ENCODE data around the gene ASAP3.

ASAP3 gene

GRCh38 chr1:23425193-23425494, 58.8 kb downstream of the ASAP3 start:
- no peak for TF ChIP-seq MZF1 (tag by site-specific recombination; IDR thresholded peaks at IDR 0.05; ENCODE audit: borderline replicate concordance)
- no peak for TF ChIP-seq PRDM4 (tag by site-specific recombination; IDR thresholded peaks at IDR 0.05)
- TF ChIP-seq KLF7 (tag by site-specific recombination; IDR thresholded peaks at IDR 0.05; ENCODE audit: borderline replicate concordance): no peak
- no peak for TF ChIP-seq ZNF514 (tag by site-specific recombination; IDR thresholded peaks at IDR 0.05)
- no peak for TF ChIP-seq OSR2 (tag by site-specific recombination; IDR thresholded peaks at IDR 0.05)
- no peak for TF ChIP-seq MYNN (tag by site-specific recombination; IDR thresholded peaks at IDR 0.05; ENCODE audit: borderline replicate concordance)
- TF ChIP-seq TRIM28 (IDR thresholded peaks at IDR 0.05; ENCODE audit: borderline replicate concordance, low read length): no peak
- no peak for TF ChIP-seq ZNF670 (tag by site-specific recombination; IDR thresholded peaks at IDR 0.05; ENCODE audit: low read depth)
- no peak for TF ChIP-seq ZNF335 (tag by site-specific recombination; conservative IDR thresholded peaks at IDR 0.05)
- TF ChIP-seq ZNF626 (tag by site-specific recombination; IDR thresholded peaks at IDR 0.05): no peak
- no peak for TF ChIP-seq ZNF610 (tag by site-specific recombination; IDR thresholded peaks at IDR 0.05; ENCODE audit: borderline replicate concordance)
- TF ChIP-seq ZNF654 (tag by site-specific recombination; IDR thresholded peaks at IDR 0.05; ENCODE audit: low read depth): no peak
- TF ChIP-seq ZNF664 (tag by site-specific recombination; IDR thresholded peaks at IDR 0.05): no peak
- TF ChIP-seq BCL11B (tag by site-specific recombination; IDR thresholded peaks at IDR 0.05; ENCODE audit: low read depth): no peak
- TF ChIP-seq ZNF266 (tag by site-specific recombination; IDR thresholded peaks at IDR 0.05; ENCODE audit: low read depth): no peak
- TF ChIP-seq, protein P1, sequence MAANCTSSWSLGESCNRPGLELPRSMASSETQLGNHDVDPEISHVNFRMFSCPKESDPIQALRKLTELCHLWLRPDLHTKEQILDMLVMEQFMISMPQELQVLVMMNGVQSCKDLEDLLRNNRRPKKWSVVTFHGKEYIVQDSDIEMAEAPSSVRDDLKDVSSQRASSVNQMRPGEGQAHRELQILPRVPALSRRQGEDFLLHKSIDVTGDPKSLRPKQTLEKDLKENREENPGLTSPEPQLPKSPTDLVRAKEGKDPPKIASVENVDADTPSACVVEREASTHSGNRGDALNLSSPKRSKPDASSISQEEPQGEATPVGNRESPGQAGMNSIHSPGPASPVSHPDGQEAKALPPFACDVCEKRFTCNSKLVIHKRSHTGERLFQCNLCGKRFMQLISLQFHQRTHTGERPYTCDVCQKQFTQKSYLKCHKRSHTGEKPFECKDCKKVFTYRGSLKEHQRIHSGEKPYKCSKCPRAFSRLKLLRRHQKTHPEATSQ (tag by site-specific recombination; IDR thresholded peaks at IDR 0.05): no peak
- TF ChIP-seq ZBTB48 (tag by site-specific recombination; IDR thresholded peaks at IDR 0.05): no peak
- no peak for TF ChIP-seq ZNF211 (tag by site-specific recombination; IDR thresholded peaks at IDR 0.05; ENCODE audit: low read depth)
- Histone ChIP-seq H3K27ac (ENCODE audit: extremely low read depth, low read depth, low read length) (no peak overlapping the region), H3K36me3 (ENCODE audit: control insufficient read depth in 2 of 2, insufficient read depth in 1 of 2, low read length in 2 of 2) (peaks cover 0 to 28% of the 10 kb centered on the region in 2 experiments; a peak in 1 of 3 replicates), H3K4me3 (ENCODE audit: low read depth, low read length) (no peak overlapping the region), H3K9me3 (ENCODE audit: control insufficient read depth, insufficient read depth, low read depth, low read length) (no peaks in the 10 kb centered on the region), H3K4me1 (ENCODE audit: control insufficient read depth, insufficient read depth, low read length) (no peaks in the 10 kb centered on the region)
- CTCF ChIA-PET: interaction anchor here (0.5 to 0.8 kb wide), 3 partner anchors 22 to 1613 kb away, joined by 3 to 4 read pairs (median 3); no protein-coding TSS in a partner anchor
- POLR2A ChIA-PET: interaction anchor here (0.8 kb wide), 1 partner anchor 22 kb away, joined by 5 read pairs; no protein-coding TSS in a partner anchor

DNA sequence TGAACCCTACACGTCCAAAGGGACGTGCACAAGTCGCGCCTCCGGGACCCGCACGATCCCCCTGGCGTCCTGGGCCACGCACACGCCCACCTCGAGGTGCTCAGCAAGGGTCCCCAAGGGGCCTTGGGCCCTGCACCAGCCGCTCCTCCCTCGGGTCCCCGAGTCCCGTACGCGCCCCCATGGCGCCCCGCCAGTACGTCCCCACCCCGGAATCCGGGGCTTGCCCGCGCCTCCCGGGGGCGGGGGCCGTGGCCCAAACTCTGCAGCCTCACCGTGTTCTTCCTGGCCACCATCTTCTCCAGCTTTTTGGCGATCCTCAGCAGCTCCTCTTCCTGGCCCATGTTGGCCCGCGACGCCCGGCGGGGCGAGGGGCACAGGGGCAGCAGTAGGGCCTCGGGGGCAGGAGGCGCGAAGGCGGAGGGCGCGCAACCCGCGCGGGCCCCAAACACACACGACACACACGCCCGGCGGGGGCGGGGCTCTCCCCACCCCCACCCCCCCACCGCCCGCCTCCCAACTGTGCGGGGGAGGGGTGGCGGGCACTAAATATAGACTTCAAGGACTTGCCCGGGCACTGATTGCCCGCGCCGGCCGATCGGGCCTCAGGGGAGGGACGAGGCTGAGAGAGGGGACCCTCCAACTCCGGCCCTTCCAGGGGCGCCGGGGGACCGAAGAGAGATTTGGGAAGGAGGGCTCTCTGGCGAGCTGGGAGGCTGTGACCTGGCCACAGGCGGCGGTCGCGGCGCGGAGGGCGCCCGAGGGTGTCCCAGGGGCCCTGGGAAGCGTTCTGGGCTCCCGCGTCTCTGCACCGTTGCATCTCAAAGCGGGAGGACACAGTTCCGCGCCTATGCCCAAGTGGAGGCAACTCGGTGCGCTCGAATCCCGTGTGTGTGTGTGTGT, 59.4 kb downstream of the ASAP3 start, which contains the start of gene TCEA3:
Gene TCEA3, minus strand, starts transcription at position 456 of the 900 bp plus-strand sequence. Its CDS starts 115 bp downstream, at position 341.
- ChIA-PET POLR2A (interaction anchor here (0.8 kb wide), 1 partner anchor 21 kb away, joined by 5 read pairs; no protein-coding TSS in a partner anchor), CTCF (interaction anchor here (0.5 to 0.8 kb wide), 5 partner anchors 21 to 1613 kb away, joined by 3 to 4 read pairs (median 3); no protein-coding TSS in a partner anchor)
- Histone ChIP-seq H3K27ac (ENCODE audit: extremely low read depth, low read depth, low read length) (no peak within 1 kb of the TSS), H3K4me3 (ENCODE audit: low read depth, low read length) (no peak within 1 kb of the TSS), H3K4me1 (ENCODE audit: control insufficient read depth, insufficient read depth, low read length) (no peaks in the 10 kb centered on the region), H3K9me3 (ENCODE audit: control insufficient read depth, insufficient read depth, low read depth, low read length) (no peaks in the 10 kb centered on the region), H3K36me3 (ENCODE audit: control insufficient read depth in 2 of 2, insufficient read depth in 1 of 2, low read length in 2 of 2) (peaks cover 0 to 22% of the 10 kb centered on the region in 2 experiments; a peak in 1 of 3 replicates)
- no peak for TF ChIP-seq ZNF423 (tag by site-specific recombination; IDR thresholded peaks at IDR 0.05)
- no peak for TF ChIP-seq HOXA7 (CRISPR knock-in tag; IDR thresholded peaks at IDR 0.05; ENCODE audit: borderline replicate concordance)
- no peak for TF ChIP-seq KLF16 (tag by site-specific recombination; IDR thresholded peaks at IDR 0.05)
- no peak for TF ChIP-seq ZFP37 (tag by site-specific recombination; IDR thresholded peaks at IDR 0.05)
- TF ChIP-seq ZNF48 (tag by site-specific recombination; IDR thresholded peaks at IDR 0.05): no peak
- no peak for TF ChIP-seq SP2 (tag by site-specific recombination; IDR thresholded peaks at IDR 0.05)
- TF ChIP-seq, protein P2, sequence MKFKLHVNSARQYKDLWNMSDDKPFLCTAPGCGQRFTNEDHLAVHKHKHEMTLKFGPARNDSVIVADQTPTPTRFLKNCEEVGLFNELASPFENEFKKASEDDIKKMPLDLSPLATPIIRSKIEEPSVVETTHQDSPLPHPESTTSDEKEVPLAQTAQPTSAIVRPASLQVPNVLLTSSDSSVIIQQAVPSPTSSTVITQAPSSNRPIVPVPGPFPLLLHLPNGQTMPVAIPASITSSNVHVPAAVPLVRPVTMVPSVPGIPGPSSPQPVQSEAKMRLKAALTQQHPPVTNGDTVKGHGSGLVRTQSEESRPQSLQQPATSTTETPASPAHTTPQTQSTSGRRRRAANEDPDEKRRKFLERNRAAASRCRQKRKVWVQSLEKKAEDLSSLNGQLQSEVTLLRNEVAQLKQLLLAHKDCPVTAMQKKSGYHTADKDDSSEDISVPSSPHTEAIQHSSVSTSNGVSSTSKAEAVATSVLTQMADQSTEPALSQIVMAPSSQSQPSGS (tag by site-specific recombination; IDR thresholded peaks at IDR 0.05; ENCODE audit: low read depth): no peak
- TF ChIP-seq ZNF37A (tag by site-specific recombination; IDR thresholded peaks at IDR 0.05): no peak
- TF ChIP-seq FEZF1 (tag by site-specific recombination; IDR thresholded peaks at IDR 0.05): no peak
- TF ChIP-seq ZNF350 (tag by site-specific recombination; IDR thresholded peaks at IDR 0.05): no peak
- TF ChIP-seq ZNF488 (tag by site-specific recombination; IDR thresholded peaks at IDR 0.05): no peak
